HepG2 (cell line): ENCODE data around the gene DNPEP. TPM values are rescaled to one million over a fixed set of nuclear protein-coding genes. Genes with fewer than 3 reads are reported as not detected.
A peak's percentile ranks its signal among the peaks of the same experiment; 100 is the strongest.

Experiments used
- BORCS8-MEF2B ChIP-seq: sonication (generic); formaldehyde crosslinking; IDR thresholded peaks from 2 replicates; pipeline ENCODE4 v1.8.0; 2022; ENCODE audit warnings: mild to moderate bottlenecking, missing genetic modification reagents
- HOXA7 ChIP-seq: sonication (generic); formaldehyde crosslinking; IDR thresholded peaks from 2 replicates; pipeline ENCODE4 v1.8.1; 2022; ENCODE audit warnings: mild to moderate bottlenecking, missing genetic modification reagents, moderate library complexity
- IKZF1 ChIP-seq: fragments of 450-650 bp; IDR thresholded peaks from 2 replicates; pipeline ENCODE4 v1.7.1; 2016
- KDM6A ChIP-seq: IDR thresholded peaks from 2 replicates; pipeline ENCODE4 v1.6.1; 2016; ENCODE audit warnings: low read depth
- MATR3 ChIP-seq: sonication (generic); formaldehyde crosslinking; IDR thresholded peaks from 2 replicates; pipeline ENCODE4 v1.4.0; 2020; ENCODE audit warnings: missing genetic modification reagents
- MYPOP ChIP-seq: sonication (generic); formaldehyde crosslinking; IDR thresholded peaks from 2 replicates; pipeline ENCODE4 v1.8.1; 2023; ENCODE audit warnings: mild to moderate bottlenecking, moderate library complexity, missing genetic modification reagents
- PBX2 ChIP-seq: IDR thresholded peaks from 2 replicates; pipeline ENCODE4 v1.6.1; 2016; ENCODE audit warnings: control low read depth
- PCBP2 ChIP-seq: fragments of 200-400 bp; formaldehyde crosslinking; optimal IDR thresholded peaks from 2 replicates; pipeline ENCODE3; 2018; ENCODE audit warnings: low read length, low read depth; ENCODE audit not compliant: poor library complexity, severe bottlenecking
- RAD51 ChIP-seq: fragments of 450-650 bp; IDR thresholded peaks from 2 replicates; pipeline ENCODE4 v1.6.1; 2016; ENCODE audit warnings: borderline replicate concordance
- SMC3 ChIP-seq: IDR thresholded peaks from 2 replicates; pipeline ENCODE4 v1.6.1; 2011; ENCODE audit warnings: low read length, improper control_type of control experiment
- TBP ChIP-seq: sonication (generic); formaldehyde crosslinking; IDR thresholded peaks from 2 replicates; pipeline ENCODE4 v1.5.0; 2020; ENCODE audit warnings: missing genetic modification reagents
- TEAD2 ChIP-seq: sonication (generic); formaldehyde crosslinking; IDR thresholded peaks from 2 replicates; pipeline ENCODE4 v1.9.0; 2021; ENCODE audit warnings: missing genetic modification reagents
- ZBTB7A ChIP-seq: sonication (generic); formaldehyde crosslinking; IDR thresholded peaks from 2 replicates; pipeline ENCODE4 v1.8.0; 2022; ENCODE audit warnings: mild to moderate bottlenecking, missing genetic modification reagents
- ZNF180 ChIP-seq: sonication (generic); formaldehyde crosslinking; IDR thresholded peaks from 2 replicates; pipeline ENCODE4 v1.4.0; 2020; ENCODE audit warnings: low read depth, missing genetic modification reagents, borderline replicate concordance
- ZNF253 ChIP-seq: sonication (generic); formaldehyde crosslinking; IDR thresholded peaks from 2 replicates; pipeline ENCODE4 v1.8.0; 2022; ENCODE audit warnings: mild to moderate bottlenecking, missing genetic modification reagents, borderline replicate concordance
- ZNF317 ChIP-seq: sonication (generic); formaldehyde crosslinking; IDR thresholded peaks from 2 replicates; pipeline ENCODE4 v1.5.0; 2020; ENCODE audit warnings: mild to moderate bottlenecking, missing genetic modification reagents
- ZNF510 ChIP-seq: sonication (generic); formaldehyde crosslinking; IDR thresholded peaks from 2 replicates; pipeline ENCODE4 v1.4.0; 2020; ENCODE audit warnings: low read depth, mild to moderate bottlenecking, missing genetic modification reagents
- ZNF530 ChIP-seq: sonication (generic); formaldehyde crosslinking; IDR thresholded peaks from 2 replicates; pipeline ENCODE4 v1.5.0; 2020; ENCODE audit warnings: low read depth, mild to moderate bottlenecking, missing genetic modification reagents
- ZNF619 ChIP-seq: sonication (generic); formaldehyde crosslinking; IDR thresholded peaks from 2 replicates; pipeline ENCODE4 v1.4.0; 2020; ENCODE audit warnings: mild to moderate bottlenecking, missing genetic modification reagents
- ZNF761 ChIP-seq: sonication (generic); formaldehyde crosslinking; conservative IDR thresholded peaks from 2 replicates; pipeline ENCODE4 v1.4.0; 2020; ENCODE audit warnings: mild to moderate bottlenecking, missing genetic modification reagents
- ZNF839 ChIP-seq: sonication (generic); formaldehyde crosslinking; IDR thresholded peaks from 2 replicates; pipeline ENCODE4 v1.4.0; 2020; ENCODE audit warnings: missing genetic modification reagents, mild to moderate bottlenecking, borderline replicate concordance
- ZSCAN29 ChIP-seq: sonication (generic); formaldehyde crosslinking; conservative IDR thresholded peaks from 2 replicates; pipeline ENCODE4 v1.4.0; 2020; ENCODE audit warnings: mild to moderate bottlenecking, missing genetic modification reagents
- polyA plus RNA-seq, 8 experiments: library from polyadenylated mRNA; depleted of rRNA in 3 of 8; stranded (reverse) in 7 of 8; unstranded in 1 of 8; fragments of >200 nt; fragmentation: Illumina TruSeq in 4 of 8; extraction: Trizol in 4 of 8; gene quantifications; 2 replicates each; pipeline versions ENCODE4 v1.2.1 to v1.2.3, GENCODE V29; 2011 to 2016; ENCODE audit warnings: low read depth in 4 of 8, missing spikeins in 1 of 8, mixed read lengths in 1 of 8; ENCODE audit not compliant: insufficient read depth in 1 of 8
- total RNA-seq, 5 experiments: library from RNA; depleted of rRNA; stranded (reverse); fragments of >200 nt; fragmentation: Illumina TruSeq; extraction: Trizol; gene quantifications; 2 replicates each; pipeline ENCODE4 v1.2.3, GENCODE V29; 2016; ENCODE audit warnings: low read depth in 1 of 5
- TF ChIP-seq, protein P1 (sequence below): sonication (generic); formaldehyde crosslinking; IDR thresholded peaks from 2 replicates; pipeline ENCODE4 v1.8.1; 2023; ENCODE audit warnings: mild to moderate bottlenecking, inconsistent platforms, moderate library complexity, missing genetic modification reagents, borderline replicate concordance
- TF ChIP-seq, protein P2 (sequence below): sonication (generic); formaldehyde crosslinking; IDR thresholded peaks from 2 replicates; pipeline ENCODE4 v1.4.0; 2020; ENCODE audit warnings: mild to moderate bottlenecking, low read depth, missing genetic modification reagents
- TF ChIP-seq, protein P3 (sequence below): sonication (generic); formaldehyde crosslinking; IDR thresholded peaks from 2 replicates; pipeline ENCODE4 v1.5.0; 2020; ENCODE audit warnings: mild to moderate bottlenecking, missing genetic modification reagents

The DNPEP gene
- total and polyA plus RNA-seq, 2 of the 13 experiments (the other 11 are each of a cell fraction or from before 2014, with no cell fraction given), result 104 to 109 TPM

DNA sequence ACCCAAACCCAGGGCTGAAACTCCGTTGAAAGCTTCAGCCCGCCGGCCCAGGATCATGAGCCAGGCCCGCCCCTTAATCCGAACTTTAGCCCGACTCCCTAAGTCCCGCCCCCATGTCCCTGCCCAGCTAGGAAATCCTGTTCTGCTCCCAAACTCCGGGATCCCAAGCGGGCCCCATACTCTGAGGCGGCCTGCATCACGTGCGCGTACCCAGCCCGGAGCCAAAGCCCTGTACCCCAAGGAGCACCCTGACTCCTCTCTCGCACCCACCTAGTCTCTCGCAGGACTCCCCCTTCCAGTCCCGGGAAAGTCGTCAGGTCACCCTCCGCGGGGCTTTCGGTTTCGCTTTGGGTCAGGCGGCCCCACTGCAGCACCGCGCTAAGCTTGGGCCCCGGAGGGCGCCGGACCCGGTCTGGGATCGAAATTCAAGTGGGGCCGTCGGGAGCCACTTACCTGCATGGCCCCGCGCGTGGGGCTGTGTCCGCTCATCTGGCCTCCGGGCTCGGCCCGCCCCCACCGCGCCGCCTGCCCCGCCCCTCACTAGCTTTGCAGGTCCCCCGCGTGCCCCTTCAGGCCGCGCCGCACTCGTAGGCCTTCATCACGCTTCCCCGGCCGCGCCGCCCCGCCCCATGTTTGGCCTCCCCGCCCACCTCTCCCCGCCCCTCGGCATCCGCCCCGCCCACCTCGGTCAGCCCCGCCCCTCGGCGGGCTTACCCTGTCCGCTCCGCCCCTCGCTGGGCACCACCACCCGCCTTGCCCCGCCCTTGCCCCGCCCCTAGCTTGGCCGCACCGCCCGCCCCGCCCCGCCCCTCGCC, at the start of gene DNPEP (continued):
- TF ChIP-seq, protein P1, sequence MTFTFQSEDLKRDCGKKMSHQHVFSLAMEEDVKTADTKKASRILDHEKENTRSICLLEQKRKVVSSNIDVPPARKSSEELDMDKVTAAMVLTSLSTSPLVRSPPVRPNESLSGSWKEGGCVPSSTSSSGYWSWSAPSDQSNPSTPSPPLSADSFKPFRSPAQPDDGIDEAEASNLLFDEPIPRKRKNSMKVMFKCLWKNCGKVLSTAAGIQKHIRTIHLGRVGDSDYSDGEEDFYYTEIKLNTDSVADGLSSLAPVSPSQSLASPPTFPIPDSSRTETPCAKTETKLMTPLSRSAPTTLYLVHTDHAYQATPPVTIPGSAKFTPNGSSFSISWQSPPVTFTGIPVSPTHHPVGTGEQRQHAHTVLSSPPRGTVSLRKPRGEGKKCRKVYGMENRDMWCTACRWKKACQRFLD, result peak; percentile 61; the same call in 1 of the 2 replicates
- no peak for TF ChIP-seq ZBTB7A (CRISPR knock-in tag)
- TF ChIP-seq ZNF317 (CRISPR knock-in tag), result peak; percentile 74; the same call in 1 of the 2 replicates
- no peak for TF ChIP-seq KDM6A (CRISPR knock-in tag)
- TF ChIP-seq RAD51, result no peak
- TF ChIP-seq, protein P2, sequence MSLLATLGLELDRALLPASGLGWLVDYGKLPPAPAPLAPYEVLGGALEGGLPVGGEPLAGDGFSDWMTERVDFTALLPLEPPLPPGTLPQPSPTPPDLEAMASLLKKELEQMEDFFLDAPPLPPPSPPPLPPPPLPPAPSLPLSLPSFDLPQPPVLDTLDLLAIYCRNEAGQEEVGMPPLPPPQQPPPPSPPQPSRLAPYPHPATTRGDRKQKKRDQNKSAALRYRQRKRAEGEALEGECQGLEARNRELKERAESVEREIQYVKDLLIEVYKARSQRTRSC (CRISPR knock-in tag), result no peak
- TF ChIP-seq TBP, result no peak
- TF ChIP-seq MYPOP (CRISPR knock-in tag), result peak; percentile 93
- TF ChIP-seq ZNF180 (CRISPR knock-in tag), result no peak
- peak; percentile 86 for TF ChIP-seq ZNF839 (CRISPR knock-in tag)
- TF ChIP-seq SMC3, result no peak
- no peak for TF ChIP-seq ZNF530 (CRISPR knock-in tag)
- TF ChIP-seq TEAD2 (CRISPR knock-in tag), result no peak
- TF ChIP-seq BORCS8-MEF2B (CRISPR knock-in tag), result peak; percentile 78; the same call in 1 of the 2 replicates
- TF ChIP-seq IKZF1, result no peak
- no peak for TF ChIP-seq ZSCAN29 (CRISPR knock-in tag)
- TF ChIP-seq HOXA7 (CRISPR knock-in tag), result no peak
- 0 out of 2 replicates have a peak, but pooled peaks have one; percentile 22 for TF ChIP-seq ZNF619 (CRISPR knock-in tag)
- no peak for TF ChIP-seq MATR3 (CRISPR knock-in tag)
- TF ChIP-seq, protein P3, sequence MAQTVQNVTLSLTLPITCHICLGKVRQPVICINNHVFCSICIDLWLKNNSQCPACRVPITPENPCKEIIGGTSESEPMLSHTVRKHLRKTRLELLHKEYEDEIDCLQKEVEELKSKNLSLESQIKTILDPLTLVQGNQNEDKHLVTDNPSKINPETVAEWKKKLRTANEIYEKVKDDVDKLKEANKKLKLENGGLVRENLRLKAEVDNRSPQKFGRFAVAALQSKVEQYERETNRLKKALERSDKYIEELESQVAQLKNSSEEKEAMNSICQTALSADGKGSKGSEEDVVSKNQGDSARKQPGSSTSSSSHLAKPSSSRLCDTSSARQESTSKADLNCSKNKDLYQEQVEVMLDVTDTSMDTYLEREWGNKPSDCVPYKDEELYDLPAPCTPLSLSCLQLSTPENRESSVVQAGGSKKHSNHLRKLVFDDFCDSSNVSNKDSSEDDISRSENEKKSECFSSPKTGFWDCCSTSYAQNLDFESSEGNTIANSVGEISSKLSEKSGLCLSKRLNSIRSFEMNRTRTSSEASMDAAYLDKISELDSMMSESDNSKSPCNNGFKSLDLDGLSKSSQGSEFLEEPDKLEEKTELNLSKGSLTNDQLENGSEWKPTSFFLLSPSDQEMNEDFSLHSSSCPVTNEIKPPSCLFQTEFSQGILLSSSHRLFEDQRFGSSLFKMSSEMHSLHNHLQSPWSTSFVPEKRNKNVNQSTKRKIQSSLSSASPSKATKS (CRISPR knock-in tag), result no peak
- TF ChIP-seq ZNF510, result peak; percentile 64; the same call in 1 of the 2 replicates
- TF ChIP-seq ZNF253 (CRISPR knock-in tag), result peak; percentile 42; the same call in 1 of the 2 replicates
- no peak for TF ChIP-seq PBX2 (CRISPR knock-in tag)
- TF ChIP-seq ZNF761 (CRISPR knock-in tag), result peak; percentile 57; the same call in 1 of the 2 replicates
- no peak for TF ChIP-seq PCBP2
